ENCODE data around the gene MACROD2. TPM values are rescaled to one million over a fixed set of nuclear protein-coding genes. Genes with fewer than 3 reads are reported as not detected.

MACROD2 gene
- polyA plus RNA-seq, 1 donor from 2014 or later: 23.2 TPM

- no peak for TF ChIP-seq REST (IDR thresholded peaks at IDR 0.05; ENCODE audit: borderline replicate concordance)
These were observed 1715.3 kb downstream of the MACROD2 start (continued) for GRCh38 chr20:15710636-15711035.

GRCh38 chr20:15711177-15711576, 1715.9 kb downstream of the MACROD2 start:
- Histone ChIP-seq H4K20me1 (ENCODE audit: insufficient read depth) (no peaks in the 10 kb centered on the region), H3K4me3 (ENCODE audit: low read length) (no peak overlapping the region), H3K27me3 (ENCODE audit: insufficient read depth, low read depth, low read length) (no peaks in the 10 kb centered on the region), H3F3A (ENCODE audit: insufficient read depth, low read length, poor library complexity, severe bottlenecking) (no peaks in the 10 kb centered on the region), H3K9ac (ENCODE audit: low read length) (no peak overlapping the region), H3K4me2 (ENCODE audit: low read length) (no peak overlapping the region), H3K79me2 (replicated peaks; ENCODE audit: insufficient read depth, low read length) (no peaks in the 10 kb centered on the region), H3K9me3 (ENCODE audit: low read length) (no peaks in the 10 kb centered on the region), H3K36me3 (ENCODE audit: insufficient read depth, low read length) (no peaks in the 10 kb centered on the region), H3K9me2 (ENCODE audit: insufficient read depth, low read length) (no peaks in the 10 kb centered on the region), H2AFZ (ENCODE audit: low read depth, low read length) (no peak overlapping the region), H3K27ac (ENCODE audit: low read length) (no peak overlapping the region)
- TF ChIP-seq EP300 (conservative IDR thresholded peaks at IDR 0.05; ENCODE audit: poor library complexity, severe bottlenecking): no peak
- no peak for TF ChIP-seq SMC3 (conservative IDR thresholded peaks at IDR 0.05; ENCODE audit: poor library complexity)
- TF ChIP-seq TAF1 (IDR thresholded peaks at IDR 0.05; ENCODE audit: low read depth): no peak
- TF ChIP-seq RAD21 (conservative IDR thresholded peaks at IDR 0.05): no peak
- no peak for TF ChIP-seq CTCF (IDR thresholded peaks at IDR 0.05; ENCODE audit: poor library complexity, severe bottlenecking)
- TF ChIP-seq MXI1 (conservative IDR thresholded peaks at IDR 0.05; ENCODE audit: poor library complexity, severe bottlenecking): no peak
- no peak for TF ChIP-seq EZH2 (IDR thresholded peaks at IDR 0.05; ENCODE audit: borderline replicate concordance, insufficient read depth, low read length, poor library complexity, severe bottlenecking)
- no peak for TF ChIP-seq REST (IDR thresholded peaks at IDR 0.05; ENCODE audit: borderline replicate concordance)
- TF ChIP-seq POLR2AphosphoS5 (IDR thresholded peaks at IDR 0.05): no peak
